ENCODE data around the gene CD93. TPM values are rescaled to one million over a fixed set of nuclear protein-coding genes. Genes with fewer than 3 reads are reported as not detected.

CD93 gene
- polyA plus RNA-seq, 2 of the 4 experiments (the other 2 are of a cell fraction) = not detected

DNA sequence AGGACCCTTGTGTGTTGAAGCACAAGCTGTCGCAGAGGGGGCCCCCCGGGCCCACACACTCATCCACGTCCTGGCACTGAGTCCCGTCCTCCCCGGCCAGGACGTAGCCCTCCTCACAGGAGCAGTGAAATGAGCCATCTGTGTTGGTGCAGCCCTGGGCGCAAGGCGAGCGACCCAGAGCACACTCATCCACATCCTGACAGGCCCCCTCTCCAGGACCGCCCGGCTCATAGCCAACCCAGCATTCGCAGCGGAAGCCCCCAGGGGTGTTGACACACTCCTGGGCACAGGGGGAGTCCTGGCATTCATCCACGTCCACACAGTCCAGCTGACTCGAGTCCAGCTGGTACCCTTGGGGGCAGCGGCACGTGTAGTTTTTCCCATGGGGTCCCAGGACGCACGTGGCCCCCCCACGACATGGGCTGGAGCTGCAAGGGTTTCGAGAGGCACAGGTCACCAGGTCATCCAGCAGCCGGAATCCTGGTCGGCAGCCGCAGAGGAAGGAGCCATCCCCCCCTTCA, 1.2 kb downstream of the CD93 start:
- DNase-seq (ENCODE audit: low read depth in 1 of 2, low spot score in 1 of 2) = no peak
- Histone ChIP-seq H3K9me3 (no peaks in the 10 kb centered on the region), H3K4me2 (no peak overlapping the region), H3K4me3 (no peak overlapping the region), H3K4me1 (no peaks in the 10 kb centered on the region), H3K27ac (no peak overlapping the region)
- no peak for FAIRE-seq
- POLR2A ChIA-PET = no interaction called here
- 65% methylated on average over 18 of the region's 24 CpGs for WGBS (ENCODE audit: missing lambda C conversion rate)
- CTCF ChIA-PET = interaction anchor here (1.3 kb wide), 1 partner anchor 10 kb away, joined by 4 read pairs; no protein-coding TSS in a partner anchor
- TF ChIP-seq HDAC2 (IDR thresholded peaks at IDR 0.05) (no peak), RARB (CRISPR knock-in tag; IDR thresholded peaks at IDR 0.05) (no peak), ZFP36 (IDR thresholded peaks at IDR 0.05; ENCODE audit: borderline replicate concordance, partially characterized antibody) (no peak), NR3C1 (IDR thresholded peaks at IDR 0.05) (no peak), SREBF2 (IDR thresholded peaks at IDR 0.05) (no peak), POLR2A (IDR thresholded peaks at IDR 0.05; ENCODE audit: low read length) (no peak), MAZ (IDR thresholded peaks at IDR 0.05; ENCODE audit: borderline replicate concordance, low read depth, low read length) (no peak), FOSB (CRISPR knock-in tag; IDR thresholded peaks at IDR 0.05) (no peak)
- TF ChIP-seq, protein P1, sequence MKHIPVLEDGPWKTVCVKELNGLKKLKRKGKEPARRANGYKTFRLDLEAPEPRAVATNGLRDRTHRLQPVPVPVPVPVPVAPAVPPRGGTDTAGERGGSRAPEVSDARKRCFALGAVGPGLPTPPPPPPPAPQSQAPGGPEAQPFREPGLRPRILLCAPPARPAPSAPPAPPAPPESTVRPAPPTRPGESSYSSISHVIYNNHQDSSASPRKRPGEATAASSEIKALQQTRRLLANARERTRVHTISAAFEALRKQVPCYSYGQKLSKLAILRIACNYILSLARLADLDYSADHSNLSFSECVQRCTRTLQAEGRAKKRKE (CRISPR knock-in tag; IDR thresholded peaks at IDR 0.05; ENCODE audit: low read depth) = no peak
- TF ChIP-seq, protein P2, sequence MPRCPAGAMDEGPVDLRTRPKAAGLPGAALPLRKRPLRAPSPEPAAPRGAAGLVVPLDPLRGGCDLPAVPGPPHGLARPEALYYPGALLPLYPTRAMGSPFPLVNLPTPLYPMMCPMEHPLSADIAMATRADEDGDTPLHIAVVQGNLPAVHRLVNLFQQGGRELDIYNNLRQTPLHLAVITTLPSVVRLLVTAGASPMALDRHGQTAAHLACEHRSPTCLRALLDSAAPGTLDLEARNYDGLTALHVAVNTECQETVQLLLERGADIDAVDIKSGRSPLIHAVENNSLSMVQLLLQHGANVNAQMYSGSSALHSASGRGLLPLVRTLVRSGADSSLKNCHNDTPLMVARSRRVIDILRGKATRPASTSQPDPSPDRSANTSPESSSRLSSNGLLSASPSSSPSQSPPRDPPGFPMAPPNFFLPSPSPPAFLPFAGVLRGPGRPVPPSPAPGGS (IDR thresholded peaks at IDR 0.05) = no peak
- TF ChIP-seq, protein P3, sequence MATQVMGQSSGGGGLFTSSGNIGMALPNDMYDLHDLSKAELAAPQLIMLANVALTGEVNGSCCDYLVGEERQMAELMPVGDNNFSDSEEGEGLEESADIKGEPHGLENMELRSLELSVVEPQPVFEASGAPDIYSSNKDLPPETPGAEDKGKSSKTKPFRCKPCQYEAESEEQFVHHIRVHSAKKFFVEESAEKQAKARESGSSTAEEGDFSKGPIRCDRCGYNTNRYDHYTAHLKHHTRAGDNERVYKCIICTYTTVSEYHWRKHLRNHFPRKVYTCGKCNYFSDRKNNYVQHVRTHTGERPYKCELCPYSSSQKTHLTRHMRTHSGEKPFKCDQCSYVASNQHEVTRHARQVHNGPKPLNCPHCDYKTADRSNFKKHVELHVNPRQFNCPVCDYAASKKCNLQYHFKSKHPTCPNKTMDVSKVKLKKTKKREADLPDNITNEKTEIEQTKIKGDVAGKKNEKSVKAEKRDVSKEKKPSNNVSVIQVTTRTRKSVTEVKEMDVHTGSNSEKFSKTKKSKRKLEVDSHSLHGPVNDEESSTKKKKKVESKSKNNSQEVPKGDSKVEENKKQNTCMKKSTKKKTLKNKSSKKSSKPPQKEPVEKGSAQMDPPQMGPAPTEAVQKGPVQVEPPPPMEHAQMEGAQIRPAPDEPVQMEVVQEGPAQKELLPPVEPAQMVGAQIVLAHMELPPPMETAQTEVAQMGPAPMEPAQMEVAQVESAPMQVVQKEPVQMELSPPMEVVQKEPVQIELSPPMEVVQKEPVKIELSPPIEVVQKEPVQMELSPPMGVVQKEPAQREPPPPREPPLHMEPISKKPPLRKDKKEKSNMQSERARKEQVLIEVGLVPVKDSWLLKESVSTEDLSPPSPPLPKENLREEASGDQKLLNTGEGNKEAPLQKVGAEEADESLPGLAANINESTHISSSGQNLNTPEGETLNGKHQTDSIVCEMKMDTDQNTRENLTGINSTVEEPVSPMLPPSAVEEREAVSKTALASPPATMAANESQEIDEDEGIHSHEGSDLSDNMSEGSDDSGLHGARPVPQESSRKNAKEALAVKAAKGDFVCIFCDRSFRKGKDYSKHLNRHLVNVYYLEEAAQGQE (IDR thresholded peaks at IDR 0.05) = no peak
- no peak for ATAC-seq

DNA sequence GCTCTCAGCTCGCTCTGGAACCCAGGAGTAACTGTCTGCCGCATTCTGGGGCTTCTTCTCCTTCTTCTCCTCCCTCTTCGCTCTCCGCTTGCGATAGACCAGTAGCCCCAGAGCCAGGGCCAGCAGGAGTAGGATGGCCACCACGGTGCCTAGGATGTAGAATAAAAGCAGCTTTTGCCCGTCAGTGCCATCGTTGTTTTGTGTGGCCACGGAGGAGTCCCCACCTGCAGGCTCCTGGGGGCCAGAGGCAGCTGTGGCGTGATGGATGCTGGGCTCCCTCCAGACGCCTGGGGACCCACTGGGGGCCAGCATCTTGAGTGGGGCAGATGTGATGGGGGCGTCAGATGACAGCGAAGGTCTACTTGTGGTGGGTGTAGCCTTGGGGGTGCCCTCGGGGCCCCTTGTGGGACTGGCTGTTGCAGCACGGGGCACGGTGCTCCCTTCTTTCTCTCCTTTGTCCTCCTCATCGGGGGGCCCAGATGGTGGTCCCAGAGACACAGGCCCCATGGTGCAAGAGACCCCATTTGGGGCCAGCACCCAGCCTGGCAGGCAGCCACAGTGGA, 1.8 kb downstream of the CD93 start:
- Histone ChIP-seq H3K4me2 (no peak overlapping the region), H3K9me3 (no peaks in the 10 kb centered on the region), H3K4me3 (no peak overlapping the region), H3K27ac (no peak overlapping the region), H3K4me1 (no peaks in the 10 kb centered on the region)
- WGBS (ENCODE audit: missing lambda C conversion rate) = 71% methylated on average over 16 of the region's 17 CpGs
- no peak for FAIRE-seq
- TF ChIP-seq FOSB (CRISPR knock-in tag; IDR thresholded peaks at IDR 0.05) = no peak
- no peak for TF ChIP-seq HOXB13 (CRISPR knock-in tag; IDR thresholded peaks at IDR 0.05; ENCODE audit: low read depth)
- no peak for TF ChIP-seq ZC3H11A (IDR thresholded peaks at IDR 0.05)
- TF ChIP-seq EP300 (IDR thresholded peaks at IDR 0.05) = no peak
- TF ChIP-seq NPAS2 (CRISPR knock-in tag; IDR thresholded peaks at IDR 0.05; ENCODE audit: borderline replicate concordance) = no peak
- TF ChIP-seq FOXS1 (CRISPR knock-in tag; IDR thresholded peaks at IDR 0.05) = no peak
- TF ChIP-seq CHD2 (IDR thresholded peaks at IDR 0.05; ENCODE audit: low read length, partially characterized antibody) = no peak
- TF ChIP-seq, protein P4, sequence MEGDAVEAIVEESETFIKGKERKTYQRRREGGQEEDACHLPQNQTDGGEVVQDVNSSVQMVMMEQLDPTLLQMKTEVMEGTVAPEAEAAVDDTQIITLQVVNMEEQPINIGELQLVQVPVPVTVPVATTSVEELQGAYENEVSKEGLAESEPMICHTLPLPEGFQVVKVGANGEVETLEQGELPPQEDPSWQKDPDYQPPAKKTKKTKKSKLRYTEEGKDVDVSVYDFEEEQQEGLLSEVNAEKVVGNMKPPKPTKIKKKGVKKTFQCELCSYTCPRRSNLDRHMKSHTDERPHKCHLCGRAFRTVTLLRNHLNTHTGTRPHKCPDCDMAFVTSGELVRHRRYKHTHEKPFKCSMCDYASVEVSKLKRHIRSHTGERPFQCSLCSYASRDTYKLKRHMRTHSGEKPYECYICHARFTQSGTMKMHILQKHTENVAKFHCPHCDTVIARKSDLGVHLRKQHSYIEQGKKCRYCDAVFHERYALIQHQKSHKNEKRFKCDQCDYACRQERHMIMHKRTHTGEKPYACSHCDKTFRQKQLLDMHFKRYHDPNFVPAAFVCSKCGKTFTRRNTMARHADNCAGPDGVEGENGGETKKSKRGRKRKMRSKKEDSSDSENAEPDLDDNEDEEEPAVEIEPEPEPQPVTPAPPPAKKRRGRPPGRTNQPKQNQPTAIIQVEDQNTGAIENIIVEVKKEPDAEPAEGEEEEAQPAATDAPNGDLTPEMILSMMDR (IDR thresholded peaks at IDR 0.05) = no peak
- TF ChIP-seq ESRRA (IDR thresholded peaks at IDR 0.05; ENCODE audit: borderline replicate concordance, low read length) = no peak
- TF ChIP-seq, protein P5, sequence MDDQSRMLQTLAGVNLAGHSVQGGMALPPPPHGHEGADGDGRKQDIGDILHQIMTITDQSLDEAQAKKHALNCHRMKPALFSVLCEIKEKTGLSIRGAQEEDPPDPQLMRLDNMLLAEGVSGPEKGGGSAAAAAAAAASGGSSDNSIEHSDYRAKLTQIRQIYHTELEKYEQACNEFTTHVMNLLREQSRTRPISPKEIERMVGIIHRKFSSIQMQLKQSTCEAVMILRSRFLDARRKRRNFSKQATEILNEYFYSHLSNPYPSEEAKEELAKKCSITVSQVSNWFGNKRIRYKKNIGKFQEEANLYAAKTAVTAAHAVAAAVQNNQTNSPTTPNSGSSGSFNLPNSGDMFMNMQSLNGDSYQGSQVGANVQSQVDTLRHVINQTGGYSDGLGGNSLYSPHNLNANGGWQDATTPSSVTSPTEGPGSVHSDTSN (IDR thresholded peaks at IDR 0.05) = no peak
- no peak for TF ChIP-seq KDM5A (IDR thresholded peaks at IDR 0.05)
- no peak for TF ChIP-seq SMC3 (IDR thresholded peaks at IDR 0.05)
- no peak for TF ChIP-seq RFX5 (IDR thresholded peaks at IDR 0.05)
- TF ChIP-seq NR3C1 (IDR thresholded peaks at IDR 0.05) = no peak
- TF ChIP-seq, protein P6, sequence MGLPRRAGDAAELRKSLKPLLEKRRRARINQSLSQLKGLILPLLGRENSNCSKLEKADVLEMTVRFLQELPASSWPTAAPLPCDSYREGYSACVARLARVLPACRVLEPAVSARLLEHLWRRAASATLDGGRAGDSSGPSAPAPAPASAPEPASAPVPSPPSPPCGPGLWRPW (IDR thresholded peaks at IDR 0.05) = no peak
- no peak for TF ChIP-seq POLR2AphosphoS2 (conservative IDR thresholded peaks at IDR 0.05; ENCODE audit: low read length)
- no peak for TF ChIP-seq CBX8 (IDR thresholded peaks at IDR 0.05)
- ChIA-PET POLR2A (no interaction called here), CTCF (interaction anchor here (1.1 to 1.2 kb wide), 2 partner anchors 256 to 393 kb away, joined by 5 read pairs; no protein-coding TSS in a partner anchor)
- no peak for DNase-seq (ENCODE audit: low read depth in 1 of 2, low spot score in 1 of 2)
- ATAC-seq = no peak
